Panc1 (cell line): ENCODE results near the gene ZBTB7B. TPM values are rescaled to one million over a fixed set of nuclear protein-coding genes. Genes with fewer than 3 reads are reported as not detected.

Experiments used
- ATAC-seq: fragments of 200-7000 bp; cut with Tn5 transposase; 2 replicates; pipeline ENCODE4 v1.9.1; 2020; ENCODE audit warnings: mild to moderate bottlenecking, moderate library complexity
- BruUV-seq: library from RNA; stranded (reverse); fragments of 400-500 nt; replicated peaks from 2 replicates; lab custom pipeline; 2021; lab: Mats Ljungman, UMichigan
- CTCF ChIA-PET: fragments of 300-600 bp; sonication (Branson Sonifier 250); formaldehyde crosslinking; loops from one replicate; lab custom pipeline; 2022; ENCODE audit warnings: antibody characterized with exemption; lab: Charles Lee
- POLR2A ChIA-PET: fragments of 300-600 bp; sonication (Branson Sonifier 250); formaldehyde crosslinking; loops from one replicate; lab custom pipeline; 2022; ENCODE audit warnings: antibody characterized with exemption; lab: Charles Lee
- DNase-seq: peaks from one replicate; pipeline ENCODE4 v3.0.0-alpha.2; 2010; ENCODE audit warnings: low read depth, low spot score
- H3K27ac ChIP-seq: 2 replicates; pipeline ENCODE4 v1.5.1; 2011; ENCODE audit warnings: mild to moderate bottlenecking, low read length, inconsistent platforms
- H3K27me3 ChIP-seq: fragments of 200-500 bp; sonication (Bioruptor generic); 2 replicates; pipeline ENCODE4 v1.6.0; 2014; ENCODE audit warnings: low read length, inconsistent platforms; ENCODE audit not compliant: control insufficient read depth, insufficient read depth
- H3K36me3 ChIP-seq: fragments of 200-500 bp; sonication (Bioruptor generic); 2 replicates; pipeline ENCODE4 v1.5.1; 2014; ENCODE audit warnings: inconsistent platforms, mild to moderate bottlenecking, low read length, moderate library complexity; ENCODE audit not compliant: control insufficient read depth, insufficient read depth
- H3K4me1 ChIP-seq: 2 replicates; pipeline ENCODE4 v1.5.1; 2011; ENCODE audit warnings: inconsistent platforms, mild to moderate bottlenecking, low read length, moderate library complexity; ENCODE audit not compliant: control insufficient read depth, insufficient read depth
- H3K4me3 ChIP-seq, 2 experiments: 2 replicates each; pipeline ENCODE4 v1.5.1; 2011 to 2012; ENCODE audit warnings: low read depth in 2 of 2, low read length in 2 of 2, mild to moderate bottlenecking in 2 of 2, inconsistent platforms in 1 of 2, moderate library complexity in 1 of 2
- H3K9me3 ChIP-seq: fragments of 200-500 bp; sonication (Bioruptor generic); 2 replicates; pipeline ENCODE4 v1.5.1; 2014; ENCODE audit warnings: low read depth, mild to moderate bottlenecking, inconsistent platforms, low read length, moderate library complexity; ENCODE audit not compliant: control insufficient read depth, insufficient read depth
- POLR2AphosphoS5 ChIP-seq: IDR thresholded peaks from 2 replicates; pipeline ENCODE4 v1.6.1; 2012; ENCODE audit warnings: mild to moderate bottlenecking, low read depth, low read length, moderate library complexity
- SIN3A ChIP-seq: IDR thresholded peaks from 2 replicates; pipeline ENCODE4 v1.6.1; 2012; ENCODE audit warnings: low read depth, mild to moderate bottlenecking, low read length, moderate library complexity, borderline replicate concordance; ENCODE audit not compliant: insufficient read depth
- TCF7L2 ChIP-seq: IDR thresholded peaks from 2 replicates; pipeline ENCODE4 v1.6.1; 2011; ENCODE audit warnings: mild to moderate bottlenecking, low read depth, low read length, inconsistent platforms
- in situ Hi-C: cut with HindIII; loops from 2 replicates; pipeline ENCODE4 v1.10.0; 2016; ENCODE audit warnings: low sequenced_read_pairs, low pct_unique_long_range_greater_than_20kb
- intact Hi-C: fragments of 100-400 bp; cut with micrococcal nuclease; formaldehyde crosslinking; loops from one replicate; pipeline ENCODE4 v1.10.0; 2022; ENCODE audit not compliant: unreplicated experiment
- total RNA-seq: library from RNA; stranded (reverse); gene quantifications from one replicate; pipeline ENCODE4 v1.2.1, GENCODE V29; 2021; ENCODE audit not compliant: unreplicated experiment
- TF ChIP-seq, protein P1 (sequence below): fragments of 450-650 bp; IDR thresholded peaks from 2 replicates; pipeline ENCODE4 v1.5.1; 2017; ENCODE audit warnings: mild to moderate bottlenecking
- TF ChIP-seq, protein P2 (sequence below), 2 experiments: IDR thresholded peaks; 2 replicates each; pipeline ENCODE4 v1.6.1; 2011 to 2012; ENCODE audit warnings: low read depth in 2 of 2, control low read depth in 1 of 2, low read length in 1 of 2, mild to moderate bottlenecking in 1 of 2, moderate library complexity in 1 of 2; ENCODE audit not compliant: insufficient read depth in 1 of 2

ZBTB7B gene
- total RNA-seq, 1 experiment from 2014 or later, result 55.8 TPM

DNA sequence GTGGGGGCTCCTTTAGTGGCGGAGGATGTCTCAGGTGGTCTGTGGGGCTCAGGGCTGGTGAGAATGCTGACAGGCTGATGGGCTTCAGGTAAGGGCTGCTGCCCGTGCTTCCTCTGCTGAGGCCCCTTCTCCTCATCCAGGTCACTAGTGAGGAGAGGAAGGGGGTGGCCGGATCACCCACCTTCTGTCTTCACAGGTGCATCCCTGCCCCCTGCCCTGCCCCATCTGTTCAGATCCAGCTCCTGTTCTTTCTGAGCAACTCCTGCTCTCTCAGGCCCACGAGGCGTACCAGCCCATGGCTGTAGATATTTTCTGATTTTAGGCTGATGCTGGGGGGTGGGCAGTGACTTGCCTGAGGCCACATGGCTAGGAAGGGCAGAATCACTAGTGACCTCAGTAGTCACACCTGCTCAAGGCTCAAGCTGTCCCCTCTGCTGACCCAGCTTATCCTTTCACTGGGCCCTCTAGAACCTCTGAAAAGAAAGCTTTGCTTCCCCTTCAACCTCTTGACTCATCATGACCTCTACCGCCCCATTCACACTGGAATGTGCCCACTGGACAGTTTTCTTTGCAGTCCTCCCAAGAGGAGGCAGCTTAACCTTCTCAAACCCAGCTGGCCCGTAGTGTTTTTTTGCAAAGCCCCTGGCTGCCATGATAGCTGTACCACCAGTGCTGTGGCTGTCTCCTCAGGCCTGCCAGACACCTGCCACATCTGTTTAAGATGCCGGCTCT lies 16.2 kb downstream of the ZBTB7B start:
- BruUV-seq, result no TSS peak
- Histone ChIP-seq H3K4me3 (no peak overlapping the region), H3K9me3 (no peaks in the 10 kb centered on the region), H3K36me3 (0 out of 2 replicates have a peak, but pooled peaks cover 7% of the 10 kb centered on the region), H3K27me3 (no peaks in the 10 kb centered on the region), H3K27ac (no peak overlapping the region), H3K4me1 (peaks cover 21% of the 10 kb centered on the region)
- ChIA-PET CTCF (interaction anchor here (0.8 kb wide), 1 partner anchor 26 kb away, joined by 13 read pairs; no protein-coding TSS in a partner anchor), POLR2A (no interaction called here)
- TF ChIP-seq, protein P1, sequence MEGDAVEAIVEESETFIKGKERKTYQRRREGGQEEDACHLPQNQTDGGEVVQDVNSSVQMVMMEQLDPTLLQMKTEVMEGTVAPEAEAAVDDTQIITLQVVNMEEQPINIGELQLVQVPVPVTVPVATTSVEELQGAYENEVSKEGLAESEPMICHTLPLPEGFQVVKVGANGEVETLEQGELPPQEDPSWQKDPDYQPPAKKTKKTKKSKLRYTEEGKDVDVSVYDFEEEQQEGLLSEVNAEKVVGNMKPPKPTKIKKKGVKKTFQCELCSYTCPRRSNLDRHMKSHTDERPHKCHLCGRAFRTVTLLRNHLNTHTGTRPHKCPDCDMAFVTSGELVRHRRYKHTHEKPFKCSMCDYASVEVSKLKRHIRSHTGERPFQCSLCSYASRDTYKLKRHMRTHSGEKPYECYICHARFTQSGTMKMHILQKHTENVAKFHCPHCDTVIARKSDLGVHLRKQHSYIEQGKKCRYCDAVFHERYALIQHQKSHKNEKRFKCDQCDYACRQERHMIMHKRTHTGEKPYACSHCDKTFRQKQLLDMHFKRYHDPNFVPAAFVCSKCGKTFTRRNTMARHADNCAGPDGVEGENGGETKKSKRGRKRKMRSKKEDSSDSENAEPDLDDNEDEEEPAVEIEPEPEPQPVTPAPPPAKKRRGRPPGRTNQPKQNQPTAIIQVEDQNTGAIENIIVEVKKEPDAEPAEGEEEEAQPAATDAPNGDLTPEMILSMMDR, result no peak
- TF ChIP-seq, protein P2, sequence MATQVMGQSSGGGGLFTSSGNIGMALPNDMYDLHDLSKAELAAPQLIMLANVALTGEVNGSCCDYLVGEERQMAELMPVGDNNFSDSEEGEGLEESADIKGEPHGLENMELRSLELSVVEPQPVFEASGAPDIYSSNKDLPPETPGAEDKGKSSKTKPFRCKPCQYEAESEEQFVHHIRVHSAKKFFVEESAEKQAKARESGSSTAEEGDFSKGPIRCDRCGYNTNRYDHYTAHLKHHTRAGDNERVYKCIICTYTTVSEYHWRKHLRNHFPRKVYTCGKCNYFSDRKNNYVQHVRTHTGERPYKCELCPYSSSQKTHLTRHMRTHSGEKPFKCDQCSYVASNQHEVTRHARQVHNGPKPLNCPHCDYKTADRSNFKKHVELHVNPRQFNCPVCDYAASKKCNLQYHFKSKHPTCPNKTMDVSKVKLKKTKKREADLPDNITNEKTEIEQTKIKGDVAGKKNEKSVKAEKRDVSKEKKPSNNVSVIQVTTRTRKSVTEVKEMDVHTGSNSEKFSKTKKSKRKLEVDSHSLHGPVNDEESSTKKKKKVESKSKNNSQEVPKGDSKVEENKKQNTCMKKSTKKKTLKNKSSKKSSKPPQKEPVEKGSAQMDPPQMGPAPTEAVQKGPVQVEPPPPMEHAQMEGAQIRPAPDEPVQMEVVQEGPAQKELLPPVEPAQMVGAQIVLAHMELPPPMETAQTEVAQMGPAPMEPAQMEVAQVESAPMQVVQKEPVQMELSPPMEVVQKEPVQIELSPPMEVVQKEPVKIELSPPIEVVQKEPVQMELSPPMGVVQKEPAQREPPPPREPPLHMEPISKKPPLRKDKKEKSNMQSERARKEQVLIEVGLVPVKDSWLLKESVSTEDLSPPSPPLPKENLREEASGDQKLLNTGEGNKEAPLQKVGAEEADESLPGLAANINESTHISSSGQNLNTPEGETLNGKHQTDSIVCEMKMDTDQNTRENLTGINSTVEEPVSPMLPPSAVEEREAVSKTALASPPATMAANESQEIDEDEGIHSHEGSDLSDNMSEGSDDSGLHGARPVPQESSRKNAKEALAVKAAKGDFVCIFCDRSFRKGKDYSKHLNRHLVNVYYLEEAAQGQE (IDR thresholded peaks at IDR 0.05; ENCODE audit: insufficient read depth in 1 of 2, low read depth in 2 of 2, low read length in 1 of 2), result no peak
- TF ChIP-seq POLR2AphosphoS5 (no peak; the same call in 1 of the 2 replicates), TCF7L2 (no peak), SIN3A (no peak)
- intact Hi-C loops (no loop called here), in situ Hi-C loops (no loop called here)
- ATAC-seq, result no peak
- DNase-seq, result no peak

DNA sequence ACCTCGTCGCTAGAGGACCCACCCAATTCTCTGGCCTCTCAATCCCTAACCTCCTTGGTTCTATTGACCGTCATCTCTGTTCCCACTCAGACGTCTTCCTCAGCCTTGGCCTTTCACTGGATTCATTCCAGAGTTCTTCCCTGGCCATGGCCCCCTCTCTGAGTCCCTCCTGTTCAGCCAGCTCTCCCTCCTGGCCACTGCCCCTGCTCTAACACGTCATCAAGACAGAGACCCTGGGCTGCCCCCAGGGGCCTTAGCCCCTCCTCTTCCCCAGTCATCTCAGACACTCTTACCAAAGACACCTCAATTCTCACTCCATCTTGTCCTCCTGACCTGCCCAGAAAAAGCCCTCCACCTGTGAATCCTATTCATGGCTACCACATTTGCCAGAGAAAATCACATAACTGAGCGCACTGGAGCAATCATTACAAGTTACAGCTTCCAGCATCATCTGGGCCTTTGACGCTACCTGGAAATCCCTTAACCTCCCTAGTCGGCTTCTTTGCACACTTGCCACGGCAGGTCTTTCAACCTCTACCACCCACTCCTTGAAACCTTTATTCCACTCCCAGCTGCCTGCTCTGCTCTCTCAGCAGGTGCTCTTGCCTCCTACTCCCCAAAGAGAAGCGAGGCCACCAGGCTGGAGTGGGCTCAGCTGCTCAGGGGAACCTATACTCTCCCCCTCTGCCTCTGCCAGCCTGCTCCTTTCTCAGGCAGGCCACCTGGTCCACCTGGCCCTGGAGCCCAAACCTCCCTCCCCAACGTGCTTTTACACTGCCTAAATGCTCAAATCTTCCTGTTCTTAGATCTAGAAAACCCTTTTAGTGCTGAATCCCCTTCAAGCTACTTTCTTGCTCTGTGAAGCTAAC lies 17.0 kb downstream of the ZBTB7B start:
- in situ Hi-C loops, result no loop called here
- intact Hi-C loops, result no loop called here
- TF ChIP-seq TCF7L2, result no peak
- TF ChIP-seq POLR2AphosphoS5, result no peak
- TF ChIP-seq SIN3A, result no peak
- TF ChIP-seq, protein P1, result no peak
- TF ChIP-seq, protein P2 (IDR thresholded peaks at IDR 0.05; ENCODE audit: insufficient read depth in 1 of 2, low read depth in 2 of 2, low read length in 1 of 2), result no peak
- Histone ChIP-seq H3K36me3 (0 out of 2 replicates have a peak, but pooled peaks cover 5% of the 10 kb centered on the region), H3K27ac (no peak overlapping the region), H3K9me3 (no peaks in the 10 kb centered on the region), H3K27me3 (no peaks in the 10 kb centered on the region), H3K4me1 (peaks cover 21% of the 10 kb centered on the region), H3K4me3 (no peak overlapping the region)
- no peak for DNase-seq
- no TSS peak for BruUV-seq
- no peak for ATAC-seq
- CTCF ChIA-PET, result interaction anchor here (0.5 to 0.8 kb wide), 2 partner anchors 25 to 31 kb away, joined by 6 to 13 read pairs; partner anchors contain the start of gene ADAM15
- POLR2A ChIA-PET, result no interaction called here
